GM12864 (cell line): ENCODE data around the gene RNF217.

Experiments
- DNase-seq: peaks from one replicate; pipeline ENCODE4 v3.0.0-alpha.2; 2011; ENCODE audit warnings: low read depth
- H3K4me3 ChIP-seq: 2 replicates; pipeline ENCODE4 v1.5.1; 2011; ENCODE audit warnings: mild to moderate bottlenecking, low read depth, low read length, control low read depth
- TF ChIP-seq, protein P1 (sequence below): IDR thresholded peaks from 2 replicates; pipeline ENCODE4 v1.5.1; 2011; ENCODE audit warnings: low read depth, mild to moderate bottlenecking, moderate library complexity, low read length, control low read depth, inconsistent platforms; ENCODE audit errors: missing control alignments

RNF217 gene

DNA sequence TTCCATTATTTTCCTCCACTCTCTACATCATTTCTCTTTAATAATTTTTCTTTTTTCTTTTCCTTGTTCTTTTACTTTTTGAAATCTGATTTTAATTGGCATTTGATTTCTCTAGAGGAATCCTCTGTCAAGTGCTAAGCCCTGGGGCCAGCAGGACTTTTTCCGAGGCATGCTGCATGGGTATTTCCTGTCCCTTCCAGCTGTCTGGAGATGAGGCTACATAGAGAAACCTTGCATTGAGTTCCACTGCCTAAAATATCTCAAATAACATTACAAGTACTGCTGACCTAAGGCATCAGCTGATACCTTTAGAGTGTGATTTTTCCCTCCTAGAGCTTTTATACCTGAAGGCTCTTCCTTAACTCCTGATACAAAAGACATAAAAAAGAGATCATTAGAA lies 6.2 kb downstream of the RNF217 start:
- TF ChIP-seq, protein P1, sequence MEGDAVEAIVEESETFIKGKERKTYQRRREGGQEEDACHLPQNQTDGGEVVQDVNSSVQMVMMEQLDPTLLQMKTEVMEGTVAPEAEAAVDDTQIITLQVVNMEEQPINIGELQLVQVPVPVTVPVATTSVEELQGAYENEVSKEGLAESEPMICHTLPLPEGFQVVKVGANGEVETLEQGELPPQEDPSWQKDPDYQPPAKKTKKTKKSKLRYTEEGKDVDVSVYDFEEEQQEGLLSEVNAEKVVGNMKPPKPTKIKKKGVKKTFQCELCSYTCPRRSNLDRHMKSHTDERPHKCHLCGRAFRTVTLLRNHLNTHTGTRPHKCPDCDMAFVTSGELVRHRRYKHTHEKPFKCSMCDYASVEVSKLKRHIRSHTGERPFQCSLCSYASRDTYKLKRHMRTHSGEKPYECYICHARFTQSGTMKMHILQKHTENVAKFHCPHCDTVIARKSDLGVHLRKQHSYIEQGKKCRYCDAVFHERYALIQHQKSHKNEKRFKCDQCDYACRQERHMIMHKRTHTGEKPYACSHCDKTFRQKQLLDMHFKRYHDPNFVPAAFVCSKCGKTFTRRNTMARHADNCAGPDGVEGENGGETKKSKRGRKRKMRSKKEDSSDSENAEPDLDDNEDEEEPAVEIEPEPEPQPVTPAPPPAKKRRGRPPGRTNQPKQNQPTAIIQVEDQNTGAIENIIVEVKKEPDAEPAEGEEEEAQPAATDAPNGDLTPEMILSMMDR: no peak
- no peak overlapping the region for H3K4me3 ChIP-seq
- no peak for DNase-seq

DNA sequence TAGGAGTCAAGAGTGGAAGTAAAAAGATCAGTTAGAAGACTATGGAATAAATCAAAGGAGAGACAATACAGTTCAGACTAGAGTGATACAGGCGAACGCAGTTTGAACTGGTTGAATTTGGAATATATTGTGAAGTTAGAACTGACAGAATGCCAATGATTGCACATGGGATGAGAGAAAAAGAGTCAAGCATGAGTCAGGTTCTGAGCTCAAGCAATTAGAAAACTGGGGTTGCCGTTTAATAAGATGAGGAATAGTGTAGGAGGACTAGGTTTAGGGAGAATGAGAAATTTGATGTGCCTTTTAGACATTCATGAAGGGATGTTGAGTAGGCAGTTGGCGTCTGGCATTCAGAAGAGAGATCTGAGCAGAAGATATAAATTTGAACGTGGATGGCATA lies 8.0 kb downstream of the RNF217 start:
- no peak for DNase-seq
- no peak overlapping the region for H3K4me3 ChIP-seq
- TF ChIP-seq, protein P1: no peak

DNA sequence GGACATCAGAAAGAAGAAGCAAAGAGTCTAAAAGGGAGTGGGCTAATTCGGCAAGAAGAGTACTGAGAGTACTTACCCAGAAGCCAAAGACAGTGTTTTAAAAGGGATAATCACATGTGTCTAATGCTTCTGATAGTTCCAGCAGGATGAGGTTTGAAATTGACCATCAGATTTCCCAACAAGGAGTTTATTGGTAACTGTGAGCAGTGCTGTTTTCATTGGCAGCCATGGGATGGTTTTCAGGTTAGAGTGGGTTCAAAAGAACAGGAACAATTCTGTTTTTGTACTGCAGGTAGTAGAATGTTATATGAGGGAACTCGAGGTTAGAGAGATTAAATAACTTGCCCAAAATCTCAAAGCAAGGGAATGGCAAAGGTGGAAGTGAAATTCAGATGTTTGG lies 8.5 kb downstream of the RNF217 start:
- DNase-seq: no peak
- no peak overlapping the region for H3K4me3 ChIP-seq
- TF ChIP-seq, protein P1: no peak

DNA sequence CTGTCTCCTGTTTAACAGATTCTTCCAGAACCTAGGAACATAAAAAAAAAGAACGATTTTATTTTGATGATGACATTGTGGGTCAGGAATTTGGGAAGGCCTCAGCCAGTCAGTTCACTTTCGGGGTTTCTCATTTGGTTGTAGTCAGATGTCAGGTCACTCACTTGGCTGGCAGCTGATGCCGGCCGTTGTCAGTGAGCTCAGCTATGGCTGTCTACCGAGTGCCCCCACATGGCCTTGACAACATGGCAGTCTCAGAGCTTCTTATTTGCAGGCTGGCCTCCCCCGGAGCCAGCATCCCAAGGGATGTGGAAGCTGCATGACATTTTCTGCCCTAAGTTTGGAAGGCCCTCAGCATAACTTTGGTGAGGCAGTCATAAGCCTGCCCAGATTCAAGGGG lies 11.5 kb downstream of the RNF217 start:
- TF ChIP-seq, protein P1: no peak
- no peak for DNase-seq
- H3K4me3 ChIP-seq: no peak overlapping the region

DNA sequence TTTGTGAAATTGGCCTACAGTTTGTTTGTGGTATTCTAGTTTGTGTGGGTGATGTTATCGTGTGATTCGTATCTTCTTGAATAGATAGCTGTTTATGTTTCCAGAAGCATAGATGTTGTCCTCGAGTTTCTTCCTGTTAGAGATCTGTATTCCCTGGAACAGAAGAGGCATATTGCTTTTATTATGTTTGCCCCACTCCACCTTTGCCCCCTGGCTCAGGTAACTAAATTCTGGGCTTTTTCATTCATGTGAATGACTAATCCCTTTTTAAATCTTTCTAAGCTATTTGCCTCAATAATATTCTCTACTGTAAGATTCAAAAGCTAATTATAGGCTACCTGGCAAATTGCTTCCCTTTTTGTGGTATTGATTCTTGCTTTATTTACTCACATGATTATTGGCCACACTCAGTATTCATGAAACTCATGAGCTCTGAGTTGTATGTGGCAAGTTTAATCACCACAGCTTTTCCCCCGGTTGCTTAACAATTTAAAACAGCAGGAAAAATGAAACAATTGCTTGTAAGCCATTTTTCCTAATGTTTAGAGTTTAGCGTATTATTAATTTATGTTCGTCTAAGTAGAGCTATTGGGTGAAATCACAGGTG lies 12.6 kb downstream of the RNF217 start:
- TF ChIP-seq, protein P1: no peak
- no peak overlapping the region for H3K4me3 ChIP-seq
- no peak for DNase-seq

DNA sequence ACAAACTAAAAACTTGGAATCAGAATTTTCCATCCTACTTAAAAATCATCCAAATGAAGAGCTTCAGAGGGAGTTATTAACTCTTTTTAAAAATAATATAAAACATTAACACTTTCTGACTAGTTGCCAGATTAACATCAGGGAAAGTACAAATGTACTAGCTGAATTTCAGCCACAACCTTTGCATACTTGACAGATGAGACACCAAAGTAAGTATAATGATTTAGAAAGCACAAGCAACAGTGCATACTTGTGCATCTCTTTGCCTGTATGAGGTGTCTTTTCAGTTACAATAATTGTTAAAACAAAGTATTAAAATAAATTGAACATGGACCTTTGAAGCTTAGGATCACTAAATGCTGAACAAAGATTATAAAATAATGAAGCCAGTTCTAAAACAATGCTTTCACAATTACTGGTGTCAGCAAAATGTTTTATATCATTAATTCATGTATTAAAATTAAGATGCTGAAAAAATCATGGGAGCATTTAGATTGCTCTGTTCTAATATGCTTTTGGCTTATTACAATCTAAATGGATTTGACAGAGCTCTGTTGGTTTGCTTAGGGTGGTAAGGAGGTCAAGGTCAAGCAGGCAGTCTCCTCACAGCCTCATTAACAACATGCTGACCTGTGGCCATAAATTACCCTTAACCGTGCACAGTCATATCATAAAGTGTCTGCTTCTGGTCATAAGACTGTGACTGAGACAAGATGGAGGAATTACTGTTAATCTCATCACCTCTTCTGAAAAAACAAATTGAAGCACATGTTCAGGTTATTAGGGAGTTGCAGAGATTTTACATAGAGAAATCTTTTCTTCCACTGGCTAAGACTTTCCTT lies 15.1 kb downstream of the RNF217 start:
- DNase-seq: no peak
- TF ChIP-seq, protein P1: no peak

More for the DNA sequence above, 15.1 kb downstream of the RNF217 start:
- H3K4me3 ChIP-seq: no peak overlapping the region
